Suppressor macrophage treated with lipopolysaccharide for 4 hours (primary cell): ENCODE measurements around the gene FOXL2.

ENCODE experiments used
- DNase-seq: peaks from one replicate; pipeline ENCODE4 v3.0.0-alpha.2; 2020

Gene FOXL2

DNA sequence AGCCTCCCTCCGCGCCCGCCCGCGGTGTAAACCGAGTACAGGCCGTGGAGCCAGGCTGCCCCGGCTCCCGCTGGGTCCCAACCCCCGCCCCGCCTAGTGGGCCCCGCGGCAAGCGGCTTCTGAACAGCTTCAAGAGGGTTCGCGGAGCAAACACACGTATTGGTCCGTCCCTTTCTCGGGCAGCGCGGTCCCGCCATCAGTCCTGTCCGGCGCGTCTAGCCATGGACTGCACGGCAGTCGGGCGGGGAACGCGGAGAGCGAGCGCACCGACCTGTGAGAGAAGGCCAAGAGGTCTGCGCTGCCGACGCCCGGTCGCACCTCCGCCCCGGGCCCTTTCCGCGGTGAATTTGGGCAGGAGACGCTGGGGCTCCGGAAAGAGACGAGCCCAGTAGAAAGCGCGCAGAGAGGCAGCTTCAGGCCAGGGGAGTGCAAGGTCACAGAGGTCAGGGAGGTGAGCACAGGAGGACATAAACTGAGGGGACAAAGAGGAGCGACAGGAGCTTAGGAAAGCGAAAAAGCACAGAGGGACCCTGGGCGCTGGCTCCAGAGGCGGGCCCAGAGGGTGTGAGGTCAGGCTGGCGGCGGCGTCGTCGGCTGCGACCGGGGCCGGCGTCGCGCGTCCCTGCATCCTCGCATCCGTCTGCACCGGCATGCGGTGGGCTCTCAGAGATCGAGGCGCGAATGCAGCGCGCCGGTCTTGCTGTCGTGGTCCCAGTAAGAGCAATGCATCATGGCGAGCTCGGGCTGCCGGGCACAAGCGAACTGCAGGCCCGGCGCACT lies 1.8 kb downstream of the FOXL2 start:
- no peak for DNase-seq

DNA sequence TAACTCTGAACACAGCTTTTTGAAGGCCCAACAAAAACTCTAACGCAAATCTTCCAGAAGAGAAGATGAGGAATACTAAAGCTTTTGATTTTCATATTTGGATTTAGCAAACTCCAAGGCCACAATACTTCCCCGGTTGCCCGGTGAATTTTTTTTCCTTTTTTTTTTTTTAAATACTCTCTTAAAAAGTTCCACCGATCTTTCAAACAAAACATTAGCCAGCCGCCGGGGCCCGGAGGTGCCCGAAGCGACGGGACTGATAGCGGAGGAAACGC lies 2.3 kb downstream of the FOXL2 start:
- DNase-seq = no peak

DNA sequence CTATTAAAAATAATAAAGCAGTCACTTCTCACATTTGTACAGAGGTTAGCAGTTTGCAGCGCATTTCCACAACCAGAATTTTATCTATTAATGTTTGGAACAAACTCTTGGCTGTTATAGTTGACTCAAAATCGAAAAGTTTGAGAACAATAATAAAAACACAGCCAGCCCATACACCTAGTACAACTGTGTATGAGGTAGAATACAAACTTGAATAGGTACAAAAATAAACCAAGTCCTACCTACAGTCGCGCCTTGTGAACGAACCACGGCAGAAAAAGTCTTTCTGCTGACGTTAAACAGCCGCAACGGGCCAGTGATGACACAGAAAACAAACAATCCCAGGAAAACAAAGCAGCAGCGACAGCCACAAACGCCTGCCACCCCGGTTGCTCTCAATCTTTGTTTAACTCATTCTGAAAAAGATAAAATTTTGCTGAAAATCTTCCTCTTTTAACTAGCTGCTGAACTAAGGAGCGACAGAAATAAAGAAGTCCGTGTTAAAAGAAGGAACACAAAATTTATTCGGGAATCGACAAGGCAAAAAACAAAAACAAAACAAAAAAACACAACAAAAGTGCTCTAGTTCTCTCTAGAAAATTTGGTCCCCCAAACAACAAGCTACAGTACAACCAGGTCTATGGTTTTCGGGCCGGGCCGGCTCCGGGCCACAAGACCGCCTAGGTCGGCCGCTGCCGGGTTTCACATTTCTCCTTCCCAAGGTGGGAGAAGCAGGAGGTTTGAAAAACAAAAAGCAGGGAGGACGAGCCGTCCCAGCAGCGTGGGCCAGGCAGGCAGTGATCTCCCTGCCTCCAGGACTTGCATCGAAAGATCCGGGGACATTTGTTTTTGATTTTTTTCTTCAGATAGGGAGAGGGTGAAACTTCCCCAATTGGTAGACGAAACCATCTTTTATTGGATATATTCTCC lies 2.9 kb downstream of the FOXL2 start:
- no peak for DNase-seq

DNA sequence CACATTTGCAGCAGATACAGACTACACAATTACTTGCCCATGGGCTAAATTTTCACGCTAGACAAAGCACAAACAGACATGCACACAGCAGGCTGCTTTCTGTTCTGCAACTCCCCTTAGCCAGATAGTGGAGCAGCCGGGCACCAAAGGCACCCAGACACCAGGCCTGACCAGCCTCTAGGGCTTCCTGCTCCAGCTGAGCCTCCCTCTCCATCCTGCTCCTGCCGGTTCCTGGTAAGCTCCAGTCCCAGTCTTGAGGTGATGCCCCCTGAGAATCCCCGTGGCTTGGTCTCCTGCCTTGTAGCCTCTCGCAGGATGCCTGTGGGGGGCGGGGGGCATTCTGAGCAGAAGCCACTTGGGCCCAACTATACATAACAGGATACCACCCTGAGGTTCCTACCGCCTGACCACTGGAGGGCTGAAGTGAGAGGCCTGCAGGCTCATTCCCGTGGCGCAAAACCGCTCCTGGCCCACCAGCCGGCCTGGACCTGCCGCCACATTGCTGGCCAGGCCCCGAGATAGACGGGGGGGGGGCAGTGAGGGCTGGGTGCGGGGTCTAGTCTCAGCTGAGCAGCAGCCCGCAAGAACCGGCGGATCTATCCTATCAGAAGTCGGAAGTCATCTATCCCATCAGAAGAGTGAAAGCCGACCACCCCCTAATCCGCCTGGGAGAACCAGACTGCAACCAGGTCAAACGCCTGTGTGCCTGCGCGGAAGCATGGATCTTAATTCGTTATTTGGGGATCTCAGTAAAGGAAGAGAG lies 3.9 kb downstream of the FOXL2 start:
- no peak for DNase-seq

DNA sequence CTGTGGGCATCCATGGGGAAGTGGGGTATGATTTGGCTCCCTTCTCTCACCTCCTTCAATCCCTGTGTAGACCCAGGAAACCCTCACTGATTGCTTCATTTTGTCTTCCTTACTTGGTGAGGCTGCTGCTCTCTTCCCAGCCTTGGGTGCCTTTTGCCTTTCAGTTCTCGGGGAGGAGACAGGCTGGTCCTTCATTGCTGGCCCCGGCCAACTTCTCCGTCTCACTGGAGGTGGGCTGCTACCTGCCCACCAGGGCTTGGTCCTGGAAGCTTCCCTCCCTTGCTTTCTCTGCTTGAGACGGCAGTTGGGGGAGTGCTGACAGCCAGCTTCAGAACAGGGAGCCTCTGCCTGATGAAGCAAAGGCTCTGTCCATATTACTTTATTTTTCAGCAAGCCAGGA lies 4.7 kb downstream of the FOXL2 start:
- no peak for DNase-seq

DNA sequence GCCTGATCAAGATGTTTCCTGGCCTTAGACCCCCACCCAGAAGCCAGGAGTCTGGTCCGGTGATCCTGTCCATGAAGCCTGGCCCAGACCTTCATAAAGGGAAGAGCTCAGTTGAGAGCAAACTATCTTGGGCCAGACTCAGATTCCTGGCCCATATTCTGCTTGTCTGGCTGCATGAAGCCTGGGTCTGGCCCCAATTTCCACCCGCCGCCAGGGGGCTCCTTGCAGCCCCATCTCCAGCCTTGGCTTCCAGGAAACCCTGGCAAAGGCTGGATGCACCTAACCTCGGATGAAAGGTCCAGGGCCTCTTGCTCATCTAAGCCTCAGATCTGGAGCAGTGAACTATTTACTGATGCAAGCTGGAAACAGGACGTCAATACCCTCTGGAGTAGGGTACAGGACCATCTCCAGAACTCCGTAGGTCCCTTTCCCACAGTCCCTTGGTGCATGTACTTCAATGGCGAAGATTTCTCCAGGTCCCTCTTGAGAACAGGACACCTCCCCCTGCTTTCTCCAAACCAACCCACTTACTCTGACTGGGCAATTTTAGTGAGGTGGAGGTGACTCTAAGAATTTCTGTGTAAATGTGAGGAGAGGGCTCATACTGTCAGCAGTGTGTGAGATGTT lies 5.6 kb downstream of the FOXL2 start:
- peak; percentile 56 for DNase-seq

DNA sequence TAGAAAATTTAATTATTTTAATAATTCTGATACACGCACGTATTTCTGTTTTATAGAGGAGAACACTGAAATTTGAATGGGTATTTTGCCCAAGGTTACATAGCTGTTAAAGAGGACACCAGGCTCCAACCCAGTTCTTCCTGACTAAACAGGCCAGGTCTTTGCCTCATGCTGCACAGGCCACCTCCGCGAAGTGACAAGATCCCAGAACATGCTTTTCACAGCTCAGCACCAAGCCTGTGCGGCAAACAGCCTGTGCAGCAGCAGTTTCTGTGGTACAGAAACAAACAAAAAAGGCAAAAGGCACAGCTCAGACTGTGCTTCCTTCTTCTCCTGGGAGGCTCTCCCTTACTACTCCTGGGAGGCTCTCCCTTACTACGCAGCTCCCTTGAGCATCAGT lies 6.5 kb downstream of the FOXL2 start:
- DNase-seq = no peak

DNA sequence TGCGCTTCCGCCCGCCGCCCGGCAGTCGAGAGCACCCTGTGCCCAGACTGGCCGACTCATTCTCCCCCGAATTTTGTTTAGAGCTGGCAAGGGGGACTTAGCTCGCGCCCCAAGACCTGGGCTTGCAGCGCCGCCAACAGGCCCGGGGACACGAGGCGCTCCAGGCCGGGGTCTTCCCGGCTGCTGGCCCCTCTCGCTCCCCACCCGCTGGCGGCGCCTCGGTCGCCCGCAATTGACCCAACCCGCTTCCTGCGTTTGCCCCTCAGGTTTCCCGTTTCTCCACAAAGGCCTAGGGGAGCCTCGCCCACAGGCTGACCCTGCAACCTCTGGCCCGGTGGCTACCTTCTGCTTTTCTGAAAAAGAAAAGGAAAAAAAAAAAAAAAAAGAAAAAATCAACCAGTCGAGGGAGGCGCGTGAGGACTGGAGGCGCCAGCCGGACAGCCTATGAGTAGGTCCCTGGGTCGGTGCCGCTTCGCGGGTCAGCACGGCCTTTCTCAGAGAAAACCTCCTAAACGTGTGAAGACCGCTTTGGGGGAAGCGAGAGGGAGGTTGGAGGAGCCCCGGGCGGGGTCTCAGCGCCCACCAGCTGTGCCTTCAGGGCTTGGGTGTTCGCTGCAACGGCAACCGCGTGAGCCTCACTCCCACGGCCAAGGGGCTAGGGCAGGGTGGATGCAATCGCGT lies 7.2 kb downstream of the FOXL2 start:
- no peak for DNase-seq

DNA sequence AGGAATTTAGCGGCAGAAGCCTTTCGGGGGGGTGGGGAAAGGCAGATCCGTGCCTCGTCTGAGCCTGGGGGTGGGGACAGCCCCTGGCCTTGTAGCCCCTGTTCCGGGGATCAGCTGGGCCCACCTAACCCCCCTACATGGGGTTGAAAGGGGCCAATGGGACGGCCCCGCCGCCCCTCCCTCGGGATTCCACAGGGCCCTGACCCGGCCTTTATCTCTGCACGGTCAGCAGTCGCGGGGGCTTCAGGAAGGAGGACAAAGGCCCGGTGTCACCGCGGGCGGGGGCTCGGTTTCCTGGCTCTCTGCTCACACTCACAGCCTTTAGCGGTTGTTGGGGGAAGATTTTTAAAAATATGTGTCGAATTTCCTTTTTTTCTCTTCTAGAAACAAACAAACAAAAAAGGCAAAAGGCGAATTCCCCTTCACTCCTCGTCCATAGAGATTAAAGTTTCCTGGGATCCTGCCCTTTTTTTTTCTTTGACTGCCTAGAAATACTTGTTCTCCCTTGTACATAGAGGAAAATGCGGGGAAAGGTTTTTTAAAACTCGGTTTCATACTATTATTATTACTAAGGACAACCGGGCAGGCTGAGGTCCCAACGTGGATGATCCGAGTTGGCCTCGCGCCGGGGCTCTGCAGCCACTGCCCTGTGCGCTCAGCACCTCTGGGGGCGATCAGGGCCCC lies 7.9 kb downstream of the FOXL2 start:
- no peak for DNase-seq

DNA sequence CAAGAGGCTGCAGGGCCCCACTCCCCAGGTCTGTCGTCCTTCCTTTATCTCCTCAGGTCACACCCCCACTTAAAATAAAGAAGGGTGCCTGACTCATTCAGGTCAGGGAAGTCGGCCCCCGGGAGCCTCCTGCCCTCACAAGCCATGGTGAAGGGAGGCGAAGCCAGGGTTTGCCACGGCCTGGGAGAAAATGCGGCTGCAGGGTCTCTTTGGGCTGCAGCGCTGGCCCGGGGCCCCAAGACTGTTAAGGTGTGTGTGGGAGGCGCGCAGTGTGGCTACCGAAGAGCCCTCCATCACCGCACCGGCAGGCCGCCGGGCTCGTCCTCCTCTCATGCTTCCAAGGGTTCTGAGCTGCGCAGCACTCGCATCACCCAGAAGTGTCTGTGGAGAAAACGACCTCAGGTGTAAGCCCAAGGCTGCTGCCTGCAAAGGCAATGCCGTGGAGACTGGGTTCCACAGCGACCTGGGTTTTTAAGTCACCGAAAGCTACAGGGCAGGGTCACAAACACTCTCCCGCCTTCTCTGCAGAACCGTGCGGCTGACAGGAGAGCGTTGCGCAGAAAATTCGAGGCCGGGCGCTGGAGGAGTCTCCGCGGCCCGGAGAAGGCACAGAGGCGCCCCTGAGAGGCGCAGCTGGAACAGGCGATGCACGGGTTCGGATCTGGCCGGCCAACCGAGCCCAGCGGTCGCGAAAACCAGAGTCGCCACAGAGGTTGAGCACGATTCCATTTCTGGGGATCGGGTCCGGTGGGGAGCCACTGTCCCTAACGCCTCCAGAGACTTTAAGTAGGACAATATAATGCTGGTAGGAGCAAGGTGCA lies 8.7 kb downstream of the FOXL2 start:
- DNase-seq = no peak

DNA sequence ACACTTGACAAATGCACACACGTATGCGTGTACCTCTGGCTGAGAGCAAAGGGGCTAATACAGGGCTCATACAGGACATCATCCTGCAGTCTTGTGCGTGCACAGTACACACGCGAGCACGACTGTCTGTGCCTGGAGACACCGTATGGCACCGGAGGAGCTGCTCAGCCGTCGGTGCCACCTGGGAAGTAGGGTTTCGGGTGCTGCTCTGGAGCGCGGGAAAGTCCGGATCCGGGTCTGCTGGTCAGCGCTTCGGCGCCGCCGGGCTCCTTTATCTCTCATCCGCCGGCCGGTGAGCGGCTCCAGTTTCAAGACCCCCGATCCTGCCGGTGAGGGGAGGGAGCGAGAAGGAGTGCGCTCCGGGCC lies 9.3 kb downstream of the FOXL2 start:
- no peak for DNase-seq

DNA sequence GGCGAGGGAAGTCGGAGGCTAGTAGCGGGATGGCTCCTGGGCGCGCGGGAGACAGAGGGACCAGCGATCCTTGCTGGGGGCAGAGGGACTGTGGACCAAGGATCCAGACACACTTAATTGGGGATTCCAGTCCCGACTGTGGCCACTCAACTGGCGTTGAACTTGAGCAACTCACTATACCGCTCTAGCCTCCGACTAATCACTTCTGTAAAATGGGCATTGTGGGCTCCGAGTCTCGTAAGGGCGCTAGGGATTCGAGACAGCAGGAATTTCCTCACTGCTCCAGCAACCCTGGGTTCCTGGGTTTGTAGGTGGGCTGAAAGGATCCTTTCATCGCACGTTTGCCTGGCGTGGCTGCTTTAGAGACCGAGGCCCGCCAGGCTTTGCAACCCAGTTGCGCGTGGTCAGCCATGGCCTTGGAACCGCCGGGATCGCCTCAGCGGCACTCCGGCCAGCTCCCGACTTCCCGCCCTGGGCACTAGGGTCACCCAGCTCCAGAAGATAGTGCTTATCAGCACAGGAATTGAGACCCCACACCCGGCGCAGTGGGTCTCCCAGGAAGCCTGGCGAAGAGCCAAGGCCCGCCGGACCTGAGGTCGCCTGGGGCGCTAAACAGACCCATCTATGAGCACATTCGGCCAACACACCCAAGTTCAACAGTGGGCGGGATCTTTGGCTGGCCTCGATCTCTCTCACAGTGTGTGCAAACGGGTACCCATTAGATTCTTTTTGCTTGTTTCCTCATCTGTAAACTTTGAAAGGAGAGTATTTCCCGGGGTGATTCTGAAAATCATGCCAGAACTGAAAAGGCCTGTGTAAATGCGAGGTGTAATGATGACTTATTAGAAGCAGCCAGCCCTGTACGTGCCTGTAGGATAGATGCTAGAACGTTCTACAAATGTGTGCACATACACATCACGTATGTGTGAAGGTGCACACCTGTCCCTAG lies 9.9 kb downstream of the FOXL2 start:
- DNase-seq = no peak

DNA sequence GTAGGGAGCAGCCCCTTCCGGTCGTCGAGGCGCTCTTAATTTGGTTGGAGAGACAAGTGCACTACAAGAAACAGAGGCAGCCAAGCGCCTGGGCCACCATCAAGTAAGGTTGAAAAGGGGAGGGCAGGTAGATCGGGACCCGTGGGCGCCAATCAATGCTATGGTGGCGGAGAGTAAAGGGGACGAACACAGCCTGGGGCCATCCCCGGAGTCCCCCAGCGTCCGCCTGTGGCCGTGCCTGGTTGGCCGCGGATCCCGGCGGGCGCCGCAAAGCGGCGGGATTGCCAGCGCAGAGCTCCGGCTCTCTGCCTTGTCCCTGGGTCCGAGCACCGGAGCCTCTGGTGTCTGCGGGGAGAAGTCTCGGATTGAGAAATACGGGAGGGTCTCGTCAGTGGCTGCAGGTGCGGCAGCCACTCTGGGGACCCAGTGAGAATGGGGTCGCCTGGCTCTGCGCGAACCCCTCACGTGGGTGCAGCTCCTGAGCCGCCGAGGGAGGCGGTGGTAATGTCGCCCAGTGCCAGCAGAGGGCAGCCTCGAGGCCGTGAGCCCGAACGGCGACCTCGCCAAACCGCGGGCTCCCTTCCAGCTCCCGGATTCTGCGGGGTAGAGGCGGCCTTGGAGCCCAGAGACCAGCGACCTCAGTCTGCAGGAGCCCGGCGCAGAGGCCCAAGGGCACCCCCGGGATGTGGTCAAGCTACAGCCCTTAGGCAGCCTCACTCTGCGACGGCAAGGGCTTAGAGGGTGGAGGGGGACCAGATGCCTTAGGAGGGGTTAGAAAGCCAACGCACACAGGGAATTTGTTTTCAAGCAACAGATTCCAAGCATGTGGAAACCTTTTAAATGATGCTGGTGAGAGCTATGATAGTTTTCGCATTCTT lies 10.8 kb downstream of the FOXL2 start:
- DNase-seq = peak; percentile 70

DNA sequence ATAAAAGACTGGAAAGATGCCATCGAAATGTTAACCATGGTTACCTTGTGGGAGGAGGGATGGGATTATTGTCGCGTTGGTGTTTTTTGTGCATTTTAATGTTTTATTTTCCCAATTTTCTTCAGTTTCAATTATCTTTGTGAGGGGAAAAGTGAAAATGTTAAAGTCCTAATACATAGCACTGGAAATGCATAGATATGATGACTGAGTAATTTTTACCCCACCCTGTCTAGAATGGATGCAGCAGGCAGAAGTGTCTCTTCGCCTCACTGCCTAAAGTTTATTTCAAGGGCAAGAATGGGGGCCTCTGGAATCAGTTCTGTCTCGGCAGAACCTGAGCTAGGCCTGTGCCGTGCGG lies 11.5 kb downstream of the FOXL2 start:
- DNase-seq = no peak

DNA sequence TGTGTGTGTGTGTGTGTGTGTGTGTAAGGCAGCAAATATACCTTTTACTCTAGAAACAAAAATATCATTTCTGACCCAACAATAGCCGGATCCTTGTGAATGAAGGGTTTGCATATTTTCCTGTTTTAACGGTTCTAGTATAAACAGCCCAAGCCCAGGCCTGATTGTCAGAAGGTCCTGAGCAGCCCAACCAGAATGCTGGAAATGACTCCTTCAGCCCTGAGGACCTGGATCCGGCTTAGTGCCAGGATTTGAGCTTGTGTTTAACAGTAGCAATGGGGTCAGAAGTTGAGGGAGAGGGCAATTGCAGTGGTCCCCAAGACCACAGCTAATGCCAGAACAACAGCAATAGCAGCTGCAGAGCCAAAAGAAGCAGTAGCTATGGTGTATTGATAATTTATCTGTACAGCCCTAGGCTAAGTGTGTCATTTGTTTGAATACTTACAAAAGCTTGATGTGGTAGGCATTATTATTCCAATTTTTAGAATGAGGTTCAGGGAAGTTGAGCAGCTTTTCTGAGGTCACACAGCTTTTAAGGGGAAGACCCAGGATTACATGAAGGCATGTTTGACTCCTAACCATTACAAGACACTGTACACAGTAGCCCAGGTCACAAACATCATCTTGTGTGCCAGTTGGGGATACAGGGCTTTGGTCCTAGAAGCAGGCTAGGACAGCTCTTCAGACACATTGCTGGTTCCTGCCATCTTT lies 12.8 kb downstream of the FOXL2 start:
- no peak for DNase-seq

DNA sequence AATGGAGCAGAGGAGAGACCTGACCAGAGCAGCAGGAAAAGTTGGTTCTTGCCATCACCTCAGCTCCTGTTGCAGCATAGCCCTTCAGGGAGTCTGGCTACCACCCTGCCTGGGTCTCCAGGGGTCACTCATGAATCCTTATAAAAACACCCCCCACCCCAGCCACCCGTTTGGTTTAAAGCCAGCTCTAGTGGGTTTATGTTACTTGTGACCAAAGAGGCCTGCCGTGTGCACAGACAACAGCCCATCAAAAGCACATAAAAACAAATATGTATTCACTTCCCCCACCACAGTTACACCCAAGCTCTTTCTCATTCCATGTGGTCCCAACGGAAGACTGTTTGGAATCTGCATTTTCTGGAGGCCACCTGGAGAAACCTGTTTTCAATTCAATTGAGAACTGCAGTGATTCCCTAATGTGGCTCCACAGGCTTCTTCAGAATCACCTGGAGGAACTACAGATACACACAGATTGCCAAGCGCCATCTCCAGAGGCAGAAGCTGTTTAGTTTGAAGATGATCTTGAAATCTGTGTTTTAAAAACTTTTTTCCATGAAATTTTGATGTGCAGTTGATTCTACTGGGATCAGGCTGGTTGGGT lies 13.8 kb downstream of the FOXL2 start:
- no peak for DNase-seq

DNA sequence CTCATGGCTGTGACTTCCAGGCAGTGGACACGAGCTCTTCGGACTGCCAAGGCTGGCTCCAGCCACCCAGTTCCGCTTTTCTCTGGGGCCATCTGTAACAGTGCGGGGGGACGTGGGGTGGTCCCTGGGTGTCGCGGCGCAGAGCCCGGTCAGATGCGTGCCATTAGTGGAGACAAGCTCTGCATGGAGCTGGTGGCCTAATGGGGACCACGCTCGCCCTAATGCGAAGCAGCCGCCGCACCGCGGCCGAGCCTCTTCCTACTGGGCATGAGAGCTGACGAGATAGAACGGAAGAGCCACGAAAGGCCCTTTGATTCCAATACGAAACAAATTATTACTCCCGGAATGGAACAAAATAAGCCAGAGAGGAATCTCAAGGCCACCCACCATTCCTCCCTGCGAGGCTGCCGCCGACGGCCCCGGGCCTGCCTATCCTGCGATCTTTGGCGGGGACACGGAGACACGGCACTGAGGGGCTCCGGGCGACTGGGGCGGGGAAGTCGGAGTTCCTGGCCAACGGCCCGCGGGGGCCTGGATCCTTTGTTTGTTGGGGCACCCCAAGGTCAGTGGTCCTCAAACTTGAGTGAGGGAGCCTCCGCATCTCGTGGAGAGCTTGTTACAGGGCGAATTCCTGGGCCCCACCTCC lies 18.1 kb downstream of the FOXL2 start:
- DNase-seq = no peak
